Urothelium cell line (cell line): ENCODE measurements around the gene C1D.
A peak's percentile ranks its signal among the peaks of the same experiment; 100 is the strongest.
"Not testable (repeated sequence)": the region's sequence is repeated elsewhere in the genome, so short reads cannot be mapped to it uniquely, and the experiment has no call there.

Experiments
- DNase-seq: peaks from one replicate; pipeline ENCODE4 v3.0.0; 2011; ENCODE audit warnings: low spot score, mixed read lengths
- FAIRE-seq: peaks from 2 replicates; lab custom pipeline; 2011; peaks lifted over from hg19 to GRCh38; lab: Jason Lieb, UNC

The C1D gene

GRCh38 chr2:68009526-68009925, 53.3 kb downstream of the C1D start:
- DNase-seq (no peak), FAIRE-seq (no peak)

DNA sequence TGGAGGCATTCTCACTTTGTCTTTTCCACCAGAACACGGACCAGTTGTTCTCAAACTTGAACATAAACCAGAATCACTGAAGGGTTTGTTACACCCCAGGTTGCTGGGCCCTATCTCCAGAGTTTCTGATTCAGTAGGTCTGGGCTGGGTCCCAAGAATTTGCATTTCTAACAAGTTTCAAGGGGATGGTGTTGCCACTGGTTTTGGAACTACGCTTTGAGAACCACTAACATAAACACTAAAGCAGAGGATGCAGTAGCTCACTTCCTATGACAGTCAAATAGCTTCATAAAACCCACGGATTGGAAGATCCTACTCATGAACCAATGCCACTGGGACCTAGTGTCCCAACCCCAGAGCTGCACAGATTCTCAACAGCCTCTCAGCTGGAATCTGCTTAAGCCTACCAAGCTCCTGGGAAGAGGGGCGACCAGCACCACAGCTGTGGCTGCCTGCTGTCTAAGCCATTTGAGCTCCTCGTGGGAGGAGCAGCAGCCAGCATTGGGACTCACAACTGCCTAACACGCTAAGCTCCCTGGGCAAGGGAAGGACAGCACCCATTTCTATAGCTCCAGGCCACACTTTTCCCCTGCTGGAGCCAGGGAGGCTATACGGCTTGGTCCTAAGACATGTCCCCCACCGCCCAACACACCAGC, 62.5 kb downstream of the C1D start:
- FAIRE-seq: no peak

GRCh38 chr2:67999332-67999731, 63.5 kb downstream of the C1D start:
- no peak for DNase-seq
- no peak for FAIRE-seq

More for the DNA sequence above, 62.5 kb downstream of the C1D start:
- no peak for DNase-seq

GRCh38 chr2:67997903-67998302, 64.9 kb downstream of the C1D start:
- DNase-seq (no peak), FAIRE-seq (no peak)

GRCh38 chr2:67997528-67997900, 65.3 kb downstream of the C1D start:
- FAIRE-seq: no peak
- peak; percentile 65 for DNase-seq

GRCh38 chr2:67996772-67997527, 65.9 kb downstream of the C1D start:
- DNase-seq (no peak), FAIRE-seq (no peak)

DNA sequence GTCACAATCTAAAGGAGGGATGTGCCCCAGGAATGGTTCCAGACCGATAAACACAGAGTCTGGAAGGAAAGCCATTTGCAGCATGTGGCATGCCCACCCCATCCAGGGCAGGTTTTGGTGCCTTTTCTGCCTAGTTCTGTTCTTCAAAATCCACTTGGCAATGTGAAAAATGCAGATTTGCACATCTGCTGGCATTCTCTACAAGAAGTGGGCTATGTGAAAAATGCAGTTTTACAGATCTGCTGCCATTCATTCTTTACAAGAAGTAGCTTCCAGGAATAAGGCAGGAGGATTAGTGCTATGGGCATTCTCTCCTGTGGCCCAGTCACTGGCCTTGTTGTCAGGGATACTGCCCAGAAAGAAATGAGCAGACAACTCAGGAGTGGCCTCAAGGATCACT, 68.1 kb downstream of the C1D start:
- FAIRE-seq (no peak), DNase-seq (no peak)

DNA sequence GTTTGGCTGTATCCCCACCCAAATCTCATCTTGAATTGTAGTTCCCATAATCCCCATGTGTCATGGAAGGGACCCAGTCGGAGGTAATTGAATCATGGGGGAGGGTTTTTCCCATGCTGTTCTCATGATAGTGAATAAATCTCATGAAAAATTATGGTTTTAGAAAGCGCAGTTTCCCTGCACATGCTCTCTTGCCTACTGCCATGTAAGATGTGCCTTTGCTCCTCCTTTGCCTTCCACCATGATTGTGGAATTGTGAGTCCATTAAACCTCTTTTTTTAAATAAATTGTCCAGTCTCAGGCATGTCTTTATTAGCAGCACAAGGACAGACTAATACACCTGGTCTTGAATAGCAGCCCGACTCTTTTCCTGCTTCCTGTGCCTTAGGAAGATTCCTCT, 68.7 kb downstream of the C1D start:
- FAIRE-seq, DNase-seq: not testable (repeated sequence)

DNA sequence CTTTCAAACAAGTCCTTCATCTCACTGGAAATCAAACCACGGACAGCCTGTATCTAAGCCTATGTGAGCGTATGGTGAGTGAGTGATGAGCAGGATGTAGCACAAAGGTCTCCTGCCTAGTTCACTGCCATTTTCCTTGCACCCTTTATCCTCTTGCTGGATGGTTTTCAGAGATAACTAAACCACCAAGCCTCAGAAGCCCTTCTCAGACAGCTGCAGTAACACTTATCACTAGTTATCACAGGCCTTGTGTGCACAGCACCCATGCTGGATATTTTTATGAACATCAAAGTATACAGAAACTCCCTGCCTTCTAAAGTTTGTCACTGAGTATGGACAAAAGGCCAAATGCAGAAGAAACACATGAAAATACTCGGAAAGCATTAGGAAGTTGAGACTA, 69.5 kb downstream of the C1D start:
- DNase-seq (no peak), FAIRE-seq (no peak)

DNA sequence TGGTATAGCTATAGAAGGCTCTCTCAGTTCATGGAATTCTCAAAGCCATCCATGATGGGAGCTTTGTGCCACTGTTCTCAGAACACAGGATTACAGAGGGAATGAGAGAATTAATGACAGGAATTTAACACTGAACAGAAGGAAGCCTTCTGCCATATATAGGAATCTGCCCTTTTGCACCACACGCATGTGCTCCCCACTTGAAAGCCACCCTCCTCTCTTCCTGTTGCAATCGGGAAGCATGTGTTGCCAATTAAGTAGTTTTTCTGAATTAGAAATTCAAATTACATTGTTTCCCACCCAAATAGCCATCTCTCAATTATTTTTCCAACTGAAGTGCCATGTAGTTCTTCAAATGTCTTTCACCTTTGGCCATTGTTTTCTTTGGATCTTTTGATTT, 71.3 kb downstream of the C1D start:
- FAIRE-seq (no peak), DNase-seq (no peak)
